ENCODE measurements around the gene MMAA. TPM values are rescaled to one million over a fixed set of nuclear protein-coding genes. Genes with fewer than 3 reads are reported as not detected.

The MMAA gene
- 2.4 and 6.8 TPM in 2 replicates for total RNA-seq

DNA sequence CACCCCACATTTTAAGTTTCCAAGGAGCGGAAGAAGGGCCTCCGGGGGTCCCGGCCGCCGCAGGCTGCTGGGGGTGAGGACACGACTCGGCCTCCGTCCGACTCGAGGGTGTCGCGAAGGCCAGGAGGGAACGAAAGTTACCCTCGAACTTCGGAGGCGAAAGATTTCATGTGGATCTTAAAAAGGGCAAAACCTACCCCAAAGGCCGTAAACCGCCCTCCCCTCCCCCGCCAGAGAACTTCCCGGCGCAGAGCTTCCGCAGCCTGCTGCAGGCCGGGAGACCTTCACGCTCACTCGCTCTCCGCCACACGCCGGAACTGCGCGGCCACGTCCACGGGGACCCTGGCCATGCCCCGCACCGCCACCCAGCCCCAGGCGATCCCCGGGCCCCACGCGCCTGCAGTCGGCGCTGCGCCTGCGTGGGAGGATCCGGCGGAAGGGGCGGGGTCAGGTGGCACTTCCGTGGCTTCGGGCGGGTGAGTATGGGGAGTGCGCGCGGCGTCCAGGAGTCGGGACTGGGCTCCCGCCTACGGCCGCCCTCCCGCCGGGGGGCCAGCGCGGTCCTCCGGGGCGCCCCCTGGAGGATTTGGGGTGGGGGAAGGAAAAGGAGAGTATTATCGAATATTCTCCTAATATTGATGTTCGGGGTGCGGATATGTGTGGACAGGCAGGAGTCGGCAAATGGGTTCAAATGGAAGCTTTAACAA, at the start of gene MMAA:
Gene MMAA (plus strand): TSS at position 454 of the 707 bp plus-strand sequence. CDS start 19,755 bp downstream, outside the sequence.

DNA sequence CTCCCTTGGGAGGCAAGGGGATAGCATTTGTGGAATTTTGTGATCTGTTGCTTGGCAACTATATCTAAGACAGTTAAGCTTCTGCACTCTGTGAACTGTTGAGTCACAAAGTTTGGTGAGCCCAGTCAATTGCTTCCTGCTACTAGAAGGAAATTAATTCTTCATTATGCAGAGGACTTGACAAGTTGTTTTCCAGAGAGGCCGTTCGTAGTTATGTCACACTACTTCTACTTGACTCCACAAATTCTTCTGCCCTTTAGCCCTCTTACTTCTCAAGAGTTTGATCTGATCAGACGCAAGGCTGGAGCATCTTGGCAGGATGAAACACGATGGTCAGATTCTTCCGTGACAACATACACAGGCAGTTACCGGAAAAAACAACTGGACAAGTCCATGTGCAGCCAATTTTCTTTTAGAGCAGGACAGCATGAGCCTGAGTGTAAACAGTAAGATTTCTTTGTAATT, 60.8 kb downstream of the MMAA start, which contains the start of gene C4orf51:
Gene C4orf51 (plus strand): TSS at position 156 of the 465 bp plus-strand sequence. CDS start 58 bp downstream, at position 214.

Other genes with a start within 250 kb of the MMAA start
- gene SMAD1, start 137.5 kb upstream of the MMAA start, total RNA-seq, result 15.6 and 17.8 TPM in 2 replicates
- gene C4orf51, start 60.8 kb downstream of the MMAA start, total RNA-seq, result not detected in 2 replicates

Data from mesangial cell (primary cell).